Esophagus muscularis mucosa (tissue), 4 donors: Measurements from ENCODE around the gene IPO4. TPM values are rescaled to one million over a fixed set of nuclear protein-coding genes. Genes with fewer than 3 reads are reported as not detected.
A peak's percentile ranks its signal among the peaks of the same experiment; 100 is the strongest.

ENCODE experiments used
- DNase-seq: peaks from one replicate; pipeline ENCODE4 v3.0.0-alpha.2; 2017; ENCODE audit errors: extremely low spot score
- H3K27ac ChIP-seq, 4 donors: fragments of 200-600 bp; sonication (generic); replicated peaks in 1 of 4; 1 replicate in 3 of 4; 2 replicates in 1 of 4; pipeline ENCODE4 v1.5.1; 2016 to 2019; ENCODE audit warnings: mild to moderate bottlenecking in 1 of 4
- H3K27me3 ChIP-seq, 4 donors: fragments of 200-600 bp; sonication (generic); one replicate each; pipeline versions ENCODE4 v1.5.1 to v1.6.0; 2016 to 2019
- H3K36me3 ChIP-seq, 4 donors: fragments of 200-600 bp; sonication (generic); one replicate each; pipeline ENCODE4 v1.5.1; 2016 to 2019
- H3K4me1 ChIP-seq, 4 donors: fragments of 200-600 bp; sonication (generic); one replicate each; pipeline ENCODE4 v1.5.1; 2016 to 2019
- H3K4me3 ChIP-seq, 4 donors: fragments of 200-600 bp; sonication (generic); 1 replicate in 2 of 4; 2 replicates in 2 of 4; pipeline ENCODE4 v1.5.1; 2016 to 2019; ENCODE audit warnings: mild to moderate bottlenecking in 4 of 4, moderate library complexity in 1 of 4
- H3K9me3 ChIP-seq, 4 donors: fragments of 200-600 bp; sonication (generic); 1 replicate in 3 of 4; 2 replicates in 1 of 4; pipeline ENCODE4 v1.5.1; 2016 to 2019
- EP300 ChIP-seq: sonication (generic); formaldehyde crosslinking; IDR thresholded peaks from one replicate; pipeline ENCODE4 v1.6.1; 2017; ENCODE audit warnings: antibody characterized with exemption
- POLR2A ChIP-seq: fragments of 450-650 bp; IDR thresholded peaks from one replicate; pipeline ENCODE4 v1.6.1; 2017; ENCODE audit warnings: antibody characterized with exemption, moderate library complexity, mild to moderate bottlenecking, low read depth
- POLR2AphosphoS5 ChIP-seq, 2 donors: sonication (generic); formaldehyde crosslinking; IDR thresholded peaks; one replicate each; pipeline ENCODE4 v1.6.1; 2017; ENCODE audit warnings: antibody characterized with exemption in 2 of 2
- WGBS: methylation state at CpG from one replicate; pipeline ENCODE4 v1.1.5; 2018; 5-methylcytosine and 5-hydroxymethylcytosine counted together
- intact Hi-C: fragments of 100-400 bp; cut with DNase I; formaldehyde crosslinking; loops from one replicate; pipeline ENCODE4 v1.15.1; 2023
- small RNA-seq, 3 donors: library from RNA; depleted of rRNA; stranded (forward); fragments of <200 nt; gene quantifications; one replicate each; pipeline ENCODE3, GENCODE V24; 2016
- total RNA-seq, 4 donors: library from RNA; depleted of rRNA; stranded (reverse); fragments of >200 nt; gene quantifications; one replicate each; pipeline versions ENCODE4 v1.1.0 to v1.2.1, GENCODE V29; 2016
- TF ChIP-seq, protein P1 (sequence below), 3 experiments: fragments of 200-600 bp in 2 of 3; fragments of 450-650 bp in 1 of 3; sonication (generic) in 2 of 3; IDR thresholded peaks; one replicate each; pipeline ENCODE4 v1.5.1; 2017 to 2019; ENCODE audit warnings: antibody characterized with exemption in 3 of 3, mild to moderate bottlenecking in 2 of 3, moderate library complexity in 1 of 3

IPO4 gene
- total RNA-seq, 4 donors from 2014 or later = 12.9 to 41.6 (median 25.2) TPM

DNA sequence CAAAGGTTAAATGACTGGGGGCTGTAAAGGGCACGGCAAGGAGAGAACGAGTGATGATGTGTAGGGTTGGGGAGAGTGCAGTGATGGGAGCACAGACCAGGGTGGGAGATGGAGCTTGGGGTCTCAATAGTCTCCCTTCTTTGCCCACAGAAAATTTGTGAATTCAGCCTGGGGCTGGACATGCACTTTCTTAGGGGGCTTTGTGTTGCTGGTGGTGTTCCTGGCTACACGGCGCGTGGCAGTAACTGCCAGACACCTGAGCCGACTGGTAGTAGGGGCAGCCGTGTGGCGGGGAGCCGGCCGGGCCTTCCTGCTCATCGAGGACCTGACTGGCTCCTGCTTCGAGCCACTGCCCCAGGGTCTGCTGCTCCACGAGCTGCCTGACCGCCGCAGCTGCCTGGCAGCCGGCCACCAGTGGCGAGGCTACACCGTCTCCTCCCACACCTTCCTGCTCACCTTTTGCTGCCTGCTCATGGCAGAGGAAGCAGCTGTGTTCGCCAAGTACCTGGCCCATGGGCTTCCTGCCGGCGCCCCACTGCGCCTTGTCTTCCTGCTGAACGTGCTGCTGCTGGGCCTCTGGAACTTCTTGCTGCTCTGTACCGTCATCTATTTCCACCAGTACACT lies 56.4 kb downstream of the IPO4 start:
- DNase-seq = no peak
- Histone ChIP-seq H3K4me3 (no peak overlapping the region), H3K9me3 (no peaks in the 10 kb centered on the region), H3K27me3 (no peaks in the 10 kb centered on the region), H3K36me3 (peaks cover 0 to under 1% (median 0%) of the 10 kb centered on the region in 4 donors), H3K27ac (peak overlapping the region in 2 of 4 donors; percentile 42 to 70), H3K4me1 (peaks cover 24 to 37% (median 30%) of the 10 kb centered on the region in 4 donors)
- intact Hi-C loops = no loop called here
- TF ChIP-seq POLR2A (no peak), POLR2AphosphoS5 (IDR thresholded peaks at IDR 0.05) (no peak), EP300 (no peak)
- TF ChIP-seq, protein P1, sequence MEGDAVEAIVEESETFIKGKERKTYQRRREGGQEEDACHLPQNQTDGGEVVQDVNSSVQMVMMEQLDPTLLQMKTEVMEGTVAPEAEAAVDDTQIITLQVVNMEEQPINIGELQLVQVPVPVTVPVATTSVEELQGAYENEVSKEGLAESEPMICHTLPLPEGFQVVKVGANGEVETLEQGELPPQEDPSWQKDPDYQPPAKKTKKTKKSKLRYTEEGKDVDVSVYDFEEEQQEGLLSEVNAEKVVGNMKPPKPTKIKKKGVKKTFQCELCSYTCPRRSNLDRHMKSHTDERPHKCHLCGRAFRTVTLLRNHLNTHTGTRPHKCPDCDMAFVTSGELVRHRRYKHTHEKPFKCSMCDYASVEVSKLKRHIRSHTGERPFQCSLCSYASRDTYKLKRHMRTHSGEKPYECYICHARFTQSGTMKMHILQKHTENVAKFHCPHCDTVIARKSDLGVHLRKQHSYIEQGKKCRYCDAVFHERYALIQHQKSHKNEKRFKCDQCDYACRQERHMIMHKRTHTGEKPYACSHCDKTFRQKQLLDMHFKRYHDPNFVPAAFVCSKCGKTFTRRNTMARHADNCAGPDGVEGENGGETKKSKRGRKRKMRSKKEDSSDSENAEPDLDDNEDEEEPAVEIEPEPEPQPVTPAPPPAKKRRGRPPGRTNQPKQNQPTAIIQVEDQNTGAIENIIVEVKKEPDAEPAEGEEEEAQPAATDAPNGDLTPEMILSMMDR (IDR thresholded peaks at IDR 0.05) = no peak
- WGBS = 73% methylated on average over 17 of the region's 24 CpGs

DNA sequence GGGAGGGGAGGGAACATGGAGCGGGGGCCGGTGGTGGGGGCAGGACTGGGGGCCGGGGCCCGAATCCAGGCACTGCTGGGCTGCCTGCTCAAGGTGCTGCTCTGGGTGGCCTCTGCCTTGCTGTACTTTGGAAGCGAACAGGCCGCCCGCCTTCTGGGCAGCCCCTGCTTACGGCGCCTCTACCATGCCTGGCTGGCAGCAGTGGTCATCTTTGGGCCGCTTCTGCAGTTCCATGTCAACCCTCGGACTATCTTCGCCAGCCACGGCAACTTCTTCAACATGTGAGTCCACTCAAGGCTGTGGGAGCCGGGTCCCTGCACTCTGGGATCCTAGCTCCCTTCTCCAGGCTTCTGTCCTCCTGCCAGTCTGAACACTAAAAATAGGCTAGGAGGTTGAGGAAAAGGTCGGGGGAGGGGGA lies 57.1 kb downstream of the IPO4 start:
- H3K4me1 ChIP-seq = peaks cover 18 to 31% (median 24%) of the 10 kb centered on the region in 4 donors
- H3K9me3 ChIP-seq = no peaks in the 10 kb centered on the region
- peak overlapping the region in 3 of 4 donors; percentile 42 to 70 (median 42) for H3K27ac ChIP-seq
- H3K27me3 ChIP-seq = no peaks in the 10 kb centered on the region
- H3K4me3 ChIP-seq = no peak overlapping the region
- intact Hi-C loops = no loop called here
- no peak for DNase-seq
- no peak for TF ChIP-seq EP300
- no peak for TF ChIP-seq POLR2AphosphoS5 (IDR thresholded peaks at IDR 0.05)
- TF ChIP-seq, protein P1 (IDR thresholded peaks at IDR 0.05) = no peak
- no peak for TF ChIP-seq POLR2A
- H3K36me3 ChIP-seq = no peaks in the 10 kb centered on the region
- 86% methylated on average over 5 of the region's 15 CpGs for WGBS

DNA sequence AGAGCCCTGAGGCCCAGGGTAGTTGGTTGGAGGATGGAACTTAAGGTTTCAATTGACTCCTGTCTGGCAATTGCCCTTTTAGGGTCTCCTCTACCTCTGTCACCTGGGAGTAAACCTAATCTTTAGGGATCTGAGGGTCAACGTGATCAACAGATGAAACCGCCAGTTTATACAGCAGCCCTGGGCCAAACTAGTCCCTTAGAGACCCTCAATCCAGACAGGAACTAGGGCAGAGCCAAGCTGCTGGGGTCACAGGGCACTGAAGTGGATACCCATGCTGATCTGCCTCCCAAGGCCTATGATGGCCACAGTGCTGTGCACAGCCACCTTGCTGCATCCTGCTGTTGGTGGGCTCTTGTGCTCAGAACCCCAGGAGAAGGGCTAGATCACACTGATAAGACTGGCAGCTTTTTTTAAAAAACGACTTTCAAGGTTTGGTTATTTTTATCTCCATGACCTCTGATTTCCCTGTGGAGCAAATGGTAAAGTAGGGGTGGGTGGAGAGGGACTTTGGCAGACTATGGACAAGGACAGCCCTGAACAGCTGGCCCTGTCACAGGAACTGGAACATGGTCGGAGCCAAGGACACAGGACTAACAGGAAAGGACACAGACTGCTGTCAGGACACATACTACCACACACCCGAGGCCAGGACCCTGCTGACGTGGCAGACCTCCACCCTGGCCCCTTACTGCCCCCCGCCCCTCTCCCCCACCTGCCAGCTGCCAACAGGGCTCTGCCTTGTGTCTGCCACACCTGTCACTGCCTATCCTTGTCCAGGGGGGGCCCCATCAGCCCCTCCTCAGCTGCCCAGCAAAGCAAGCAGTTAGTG lies 57.7 kb downstream of the IPO4 start:
- no peak overlapping the region for H3K4me3 ChIP-seq
- intact Hi-C loops = no loop called here
- TF ChIP-seq POLR2A = no peak
- TF ChIP-seq POLR2AphosphoS5 (IDR thresholded peaks at IDR 0.05) = peak in 1 of 2 donors; percentile 15
- TF ChIP-seq, protein P1 (IDR thresholded peaks at IDR 0.05) = no peak
- no peak for TF ChIP-seq EP300
- H3K27ac ChIP-seq = peak overlapping the region in 3 of 4 donors; percentile 42 to 70 (median 42)
- WGBS = 56% methylated on average over 3 of the region's 7 CpGs
- DNase-seq = no peak
- no peaks in the 10 kb centered on the region for H3K9me3 ChIP-seq
- H3K36me3 ChIP-seq = no peaks in the 10 kb centered on the region
- H3K27me3 ChIP-seq = no peaks in the 10 kb centered on the region
- peaks cover 15 to 27% (median 22%) of the 10 kb centered on the region in 4 donors for H3K4me1 ChIP-seq

DNA sequence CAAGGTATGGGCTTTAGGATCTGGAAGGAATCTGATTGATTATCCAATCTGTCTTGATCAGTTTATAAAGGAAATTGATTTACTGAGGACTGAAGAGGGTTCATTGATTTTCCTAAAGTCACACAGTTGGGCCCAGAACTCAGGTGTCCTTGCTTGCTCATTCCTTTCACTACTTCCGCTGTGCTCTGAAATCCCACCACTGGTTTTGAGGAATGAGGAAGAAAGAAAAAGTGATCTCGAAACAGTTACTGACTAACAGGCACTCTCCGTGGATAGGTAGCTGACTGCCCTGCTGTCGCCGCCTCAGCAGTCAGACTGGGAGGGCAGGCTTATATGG lies 58.3 kb downstream of the IPO4 start, which contains the start of gene FITM1:
Gene FITM1, plus strand, starts transcription at position 280 of the 337 bp plus-strand sequence. CDS start 905 bp downstream, outside the sequence.
- no peak for DNase-seq
- Histone ChIP-seq H3K27ac (peak within 1 kb of the TSS in 3 of 4 donors; percentile 42 to 70 (median 42)), H3K4me3 (no peak within 1 kb of the TSS), H3K4me1 (peaks cover 12 to 24% (median 18%) of the 10 kb centered on the region in 4 donors), H3K9me3 (no peaks in the 10 kb centered on the region), H3K27me3 (no peaks in the 10 kb centered on the region), H3K36me3 (no peaks in the 10 kb centered on the region)
- intact Hi-C loops = no loop called here
- WGBS = 89% methylated on average over 5 of the region's 5 CpGs
- TF ChIP-seq, protein P1 (IDR thresholded peaks at IDR 0.05) = no peak
- TF ChIP-seq EP300 (no peak), POLR2A (no peak), POLR2AphosphoS5 (IDR thresholded peaks at IDR 0.05) (no peak)

Small RNA genes within 50 kb of the gene (small RNA-seq; reads per million reads assigned to genes)
- gene AL136295.4 (0 reads per million in 3 donors), gene CHMP4A (0 reads per million in 3 donors), gene IPO4 (0 to 0.34 (median 0) reads per million in 3 donors), gene IRF9 (0 reads per million in 3 donors), gene MDP1 (0 reads per million in 3 donors), gene RNA5SP383 (0.56 to 0.83 (median 0.68) reads per million in 3 donors)

Other genes starting within 250 kb of the IPO4 start
- gene DHRS4, start 235.0 kb downstream of the IPO4 start, total RNA-seq = 10 to 100 TPM; 37.1 to 54.4 (median 46.3) TPM
- 10 to 100 TPM in 3 of 4 donors, 1 to 10 TPM in 1; 9.4 to 23.9 (median 21.1) TPM for gene DHRS4L2, start 199.9 kb downstream of the IPO4 start, total RNA-seq
- under 1 TPM in 2 of 4 donors, not detected in 2; 0.17 to 0.29 TPM for gene CARMIL3, start 136.8 kb downstream of the IPO4 start, total RNA-seq
- under 1 TPM in 3 of 4 donors, not detected in 1; 0.26 to 0.34 (median 0.33) TPM for gene CPNE6, start 117.3 kb downstream of the IPO4 start, total RNA-seq
- gene PCK2, start 94.5 kb downstream of the IPO4 start, total RNA-seq = 10 to 100 TPM in 3 of 4 donors, 1 to 10 TPM in 1; 9.1 to 20.7 (median 12.5) TPM
- 10 to 100 TPM; 56.0 to 74.9 (median 66.8) TPM for gene DCAF11, start 74.0 kb downstream of the IPO4 start, total RNA-seq
- 1 to 10 TPM; 1.8 to 3.3 (median 3.0) TPM for gene NRL, start 73.9 kb downstream of the IPO4 start, total RNA-seq
- gene FITM1, start 58.2 kb downstream of the IPO4 start, total RNA-seq = under 1 TPM in 3 of 4 donors, not detected in 1; 0.34 to 0.83 (median 0.52) TPM
- 100 to 1,000 TPM; 129 to 158 (median 143) TPM for gene PSME1, start 52.6 kb downstream of the IPO4 start, total RNA-seq
- 10 to 100 TPM in 3 of 4 donors, 1 to 10 TPM in 1; 8.8 to 14.4 (median 12.2) TPM for gene EMC9, start 47.2 kb downstream of the IPO4 start, total RNA-seq
- 10 to 100 TPM; 32.8 to 64.3 (median 42.6) TPM for gene PSME2, start 42.2 kb downstream of the IPO4 start, total RNA-seq
- 10 to 100 TPM; 21.7 to 33.3 (median 26.8) TPM for gene RNF31, start 41.3 kb downstream of the IPO4 start, total RNA-seq
- gene IRF9, start 27.6 kb downstream of the IPO4 start, total RNA-seq = 10 to 100 TPM; 39.5 to 78.3 (median 63.2) TPM
- 1 to 10 TPM; 4.6 to 5.9 (median 5.0) TPM for gene REC8, start 16.7 kb downstream of the IPO4 start, total RNA-seq
- 10 to 100 TPM; 27.0 to 44.6 (median 43.8) TPM for gene TM9SF1, start 6.6 kb upstream of the IPO4 start, total RNA-seq
- gene TSSK4, start 16.9 kb upstream of the IPO4 start, total RNA-seq = under 1 TPM in 2 of 4 donors, not detected in 2; 0.57 to 0.58 TPM
- gene CHMP4A, start 24.7 kb upstream of the IPO4 start, total RNA-seq = 100 to 1,000 TPM in 2 of 4 donors, 10 to 100 TPM in 2; 75.4 to 135 (median 94.9) TPM
- 10 to 100 TPM; 11.1 to 17.5 (median 14.4) TPM for gene MDP1, start 27.2 kb upstream of the IPO4 start, total RNA-seq
- 100 to 1,000 TPM; 117 to 152 (median 131) TPM for gene NEDD8, start 43.6 kb upstream of the IPO4 start, total RNA-seq
- gene GMPR2, start 44.1 kb upstream of the IPO4 start, total RNA-seq = 10 to 100 TPM; 43.1 to 53.4 (median 50.5) TPM
- gene TINF2, start 53.8 kb upstream of the IPO4 start, total RNA-seq = 10 to 100 TPM; 49.4 to 89.0 (median 81.0) TPM
- gene TGM1, start 74.4 kb upstream of the IPO4 start, total RNA-seq = 1 to 10 TPM in 2 of 4 donors, under 1 TPM in 2; 0.52 to 3.3 (median 1.6) TPM
- gene RABGGTA, start 82.8 kb upstream of the IPO4 start, total RNA-seq = 10 to 100 TPM; 14.6 to 27.8 (median 20.3) TPM
- 10 to 100 TPM; 13.9 to 22.4 (median 19.2) TPM for gene DHRS1, start 111.0 kb upstream of the IPO4 start, total RNA-seq
- gene NOP9, start 111.0 kb upstream of the IPO4 start, total RNA-seq = 10 to 100 TPM; 16.6 to 29.2 (median 21.6) TPM
- 10 to 100 TPM in 1 of 4 donors, 1 to 10 TPM in 3; 6.6 to 12.5 (median 8.1) TPM for gene CIDEB, start 119.2 kb upstream of the IPO4 start, total RNA-seq
- gene LTB4R2, start 121.3 kb upstream of the IPO4 start, total RNA-seq = 1 to 10 TPM; 1.7 to 3.7 (median 2.4) TPM
- 1 to 10 TPM in 3 of 4 donors, under 1 TPM in 1; 0.42 to 6.0 (median 2.9) TPM for gene LTB4R, start 122.7 kb upstream of the IPO4 start, total RNA-seq
- 10 to 100 TPM; 21.5 to 36.9 (median 27.9) TPM for gene ADCY4, start 146.3 kb upstream of the IPO4 start, total RNA-seq
- 1 to 10 TPM; 3.8 to 6.4 (median 6.1) TPM for gene RIPK3, start 151.2 kb upstream of the IPO4 start, total RNA-seq
- 10 to 100 TPM; 38.8 to 65.2 (median 48.3) TPM for gene NFATC4, start 179.4 kb upstream of the IPO4 start, total RNA-seq
- gene NYNRIN, start 210.2 kb upstream of the IPO4 start, total RNA-seq = 10 to 100 TPM in 3 of 4 donors, 1 to 10 TPM in 1; 8.0 to 21.2 (median 13.4) TPM
- 1 to 10 TPM; 1.2 to 2.2 (median 1.9) TPM for gene CBLN3, start 240.9 kb upstream of the IPO4 start, total RNA-seq
- 10 to 100 TPM; 46.5 to 75.8 (median 58.4) TPM for gene KHNYN, start 241.1 kb upstream of the IPO4 start, total RNA-seq